Motor neuron (in vitro differentiated cells): Measurements from ENCODE around the gene REEP5. TPM values are rescaled to one million over a fixed set of nuclear protein-coding genes. Genes with fewer than 3 reads are reported as not detected.

ENCODE experiments used
- ATAC-seq, 8 experiments: fragments of 200-7000 bp; cut with Tn5 transposase; replicated peaks in 6 of 8; 2 replicates each; pipeline ENCODE4 v1.8.0; 2021; ENCODE audit warnings: mild to moderate bottlenecking in 8 of 8, moderate library complexity in 8 of 8
- H3K27ac ChIP-seq, 2 donors: fragments of 250-450 bp; sonication (Bioruptor Pico); 2 replicates each; pipeline ENCODE4 v1.9.0; 2021; ENCODE audit warnings: antibody characterized with exemption in 2 of 2, mild to moderate bottlenecking in 2 of 2, moderate library complexity in 1 of 2
- H3K4me1 ChIP-seq, 2 donors: fragments of 250-450 bp; sonication (Bioruptor Pico); replicated peaks in 1 of 2; 2 replicates each; pipeline ENCODE4 v1.6.1; 2021; ENCODE audit warnings: antibody characterized with exemption in 2 of 2, mild to moderate bottlenecking in 2 of 2, moderate library complexity in 1 of 2
- H3K4me3 ChIP-seq, 5 donors: fragments of 250-450 bp; sonication (Bioruptor Pico); 2 replicates each; pipeline ENCODE4 v1.9.0; 2021; ENCODE audit warnings: antibody characterized with exemption in 5 of 5, mild to moderate bottlenecking in 5 of 5, moderate library complexity in 4 of 5
- WGBS, 10 experiments: fragments of 450-650 bp; shearing (Covaris generic); methylation state at CpG; one replicate each; pipeline ENCODE4 v1.0.0; 2022; 5-methylcytosine and 5-hydroxymethylcytosine counted together
- in situ Hi-C, 9 experiments: fragments of 400-800 bp; cut with MboI; loops; one replicate each; pipeline ENCODE4 v1.15.0; 2021; ENCODE audit warnings: low sequenced_read_pairs in 9 of 9, low pct_unique_long_range_greater_than_20kb in 2 of 9; ENCODE audit not compliant: unreplicated experiment in 9 of 9
- total RNA-seq, 8 experiments: library from RNA; unstranded; fragments of 300-600 nt; gene quantifications; 2 replicates each; pipeline versions ENCODE4 v1.2.3 to v1.2.4, GENCODE V29; 2022

Gene REEP5
- total RNA-seq, 8 experiments from 2014 or later: 36.6 to 121 (median 46.7) TPM

DNA sequence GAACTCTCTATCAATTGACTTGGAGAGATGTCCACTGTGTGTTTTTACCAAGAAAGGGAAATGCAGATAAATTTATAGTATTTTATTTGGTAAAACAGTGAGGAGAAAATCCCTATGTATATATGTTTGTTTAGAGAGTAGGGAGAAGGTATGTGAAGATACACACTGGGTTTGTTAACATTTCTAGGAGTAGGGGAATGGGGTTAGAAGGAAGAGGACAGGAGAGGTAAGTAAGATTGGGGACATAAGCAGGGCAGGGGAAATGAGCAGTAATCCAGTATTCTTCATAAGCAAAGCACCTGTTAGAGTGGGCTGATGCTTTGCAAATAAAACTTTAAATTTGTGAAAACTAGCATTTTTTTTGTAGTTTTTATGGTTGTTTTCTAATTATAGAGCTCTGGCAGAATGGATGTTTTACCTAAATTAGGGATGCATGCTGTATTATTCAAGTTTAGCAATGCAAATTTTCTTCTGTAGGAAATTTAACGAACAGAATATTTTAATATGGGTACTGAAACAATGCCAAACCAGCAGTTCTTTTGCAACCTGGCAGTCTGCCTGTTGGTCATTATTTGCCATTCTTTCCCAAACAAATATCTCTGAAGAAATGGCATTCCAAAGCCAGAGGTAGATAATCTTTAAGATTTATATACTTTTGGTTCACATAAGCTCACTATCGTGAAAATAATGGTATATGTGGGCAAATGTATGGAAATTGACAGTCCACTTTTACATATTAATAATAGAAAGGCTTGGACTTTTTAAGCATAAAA, 35.2 kb upstream of the REEP5 start:
- ATAC-seq: peak in 3 of 8 experiments; percentile 21 to 62 (median 26)
- Histone ChIP-seq H3K27ac (no peak overlapping the region), H3K4me1 (peaks cover 14 to 27% of the 10 kb centered on the region in 2 donors), H3K4me3 (no peak overlapping the region)
- WGBS, 10 experiments: 0 to 90% (median 51%) methylated on average over 1 to 2 of the region's 2 CpGs; no CpG with 5 or more reads in 1 of the 10 experiments
- in situ Hi-C loops: no loop called here

DNA sequence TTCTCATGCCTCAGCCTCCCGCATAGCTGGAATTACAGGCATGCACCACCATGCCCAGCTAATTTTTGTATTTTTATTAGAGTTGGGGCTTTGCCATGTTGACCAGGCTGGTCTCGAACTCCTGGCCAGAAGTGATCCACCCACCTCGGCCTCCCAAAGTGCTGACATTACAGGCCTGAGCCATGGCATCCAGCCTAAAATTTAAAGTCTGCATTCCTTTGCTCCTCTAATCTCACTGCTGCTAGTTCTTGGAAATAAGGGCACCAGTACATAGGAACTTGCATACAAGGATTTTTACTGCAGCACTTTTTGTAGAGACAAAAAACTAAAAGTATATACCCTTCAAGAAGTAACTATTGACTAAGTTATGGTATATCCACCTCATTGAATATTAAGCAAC, 34.6 kb upstream of the REEP5 start:
- 8 to 100% (median 94%) methylated on average over 1 to 3 of the region's 3 CpGs; no CpG with 5 or more reads in 3 of the 10 experiments for WGBS, 10 experiments
- ATAC-seq: peak in 1 of 8 experiments; percentile 5
- no peak overlapping the region for H3K27ac ChIP-seq
- in situ Hi-C loops: no loop called here
- H3K4me3 ChIP-seq: no peak overlapping the region
- H3K4me1 ChIP-seq: peaks cover 14 to 27% of the 10 kb centered on the region in 2 donors

DNA sequence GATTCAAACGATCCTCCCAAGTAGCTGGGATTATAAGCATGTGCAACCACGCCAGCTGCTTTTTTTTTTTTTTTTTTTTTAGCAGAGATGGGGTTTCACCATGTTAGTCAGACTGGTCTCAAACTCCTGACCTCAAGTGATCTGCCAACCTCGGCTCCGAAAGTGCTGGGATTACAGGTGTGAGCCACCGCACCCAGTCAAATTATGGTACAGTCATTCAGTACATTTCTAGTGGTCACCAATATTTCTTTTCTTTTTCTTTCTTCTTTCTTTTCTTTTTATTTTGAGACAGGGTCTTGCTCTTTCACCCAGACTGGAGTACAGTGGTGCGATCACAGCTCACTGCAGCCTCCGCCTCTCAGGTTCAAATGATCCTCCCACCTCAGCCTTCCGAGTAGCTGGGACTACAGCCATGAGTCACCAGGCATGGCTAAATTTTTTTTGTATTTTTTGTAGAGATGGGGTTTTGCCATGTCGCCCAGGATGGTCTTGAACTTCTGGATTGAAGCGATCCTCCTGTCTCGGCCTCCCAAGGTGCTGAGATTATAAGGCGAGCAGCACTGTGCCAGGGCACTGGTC, 29.2 kb upstream of the REEP5 start:
- ATAC-seq: no peak
- in situ Hi-C loops: no loop called here
- Histone ChIP-seq H3K4me3 (no peak overlapping the region), H3K27ac (no peak overlapping the region), H3K4me1 (no peaks in the 10 kb centered on the region)
- 76 to 100% (median 91%) methylated on average over 1 to 11 of the region's 12 CpGs for WGBS, 10 experiments

DNA sequence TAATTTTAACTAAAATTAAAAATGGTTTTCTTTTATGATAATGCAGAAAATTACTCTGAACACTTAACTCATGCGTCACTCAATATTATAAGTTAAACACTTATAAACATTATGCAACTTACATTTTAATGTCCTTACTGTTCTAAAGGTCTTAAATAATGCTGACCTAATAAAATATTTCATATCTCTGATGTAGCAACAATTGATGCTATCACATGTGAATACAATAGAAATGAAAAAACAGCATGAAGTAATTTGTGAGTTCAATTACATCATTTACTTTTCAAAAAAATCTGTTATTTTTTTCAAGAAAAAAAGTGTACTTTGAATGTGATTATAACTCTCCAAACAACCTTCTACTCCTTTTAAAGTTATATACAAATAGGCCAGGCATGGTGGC, 26.4 kb upstream of the REEP5 start:
- 86 to 100% (median 100%) methylated on average over 1 of the region's 1 CpG for WGBS, 10 experiments
- in situ Hi-C loops: no loop called here
- no peak for ATAC-seq
- Histone ChIP-seq H3K27ac (no peak overlapping the region), H3K4me1 (no peaks in the 10 kb centered on the region), H3K4me3 (no peak overlapping the region)

DNA sequence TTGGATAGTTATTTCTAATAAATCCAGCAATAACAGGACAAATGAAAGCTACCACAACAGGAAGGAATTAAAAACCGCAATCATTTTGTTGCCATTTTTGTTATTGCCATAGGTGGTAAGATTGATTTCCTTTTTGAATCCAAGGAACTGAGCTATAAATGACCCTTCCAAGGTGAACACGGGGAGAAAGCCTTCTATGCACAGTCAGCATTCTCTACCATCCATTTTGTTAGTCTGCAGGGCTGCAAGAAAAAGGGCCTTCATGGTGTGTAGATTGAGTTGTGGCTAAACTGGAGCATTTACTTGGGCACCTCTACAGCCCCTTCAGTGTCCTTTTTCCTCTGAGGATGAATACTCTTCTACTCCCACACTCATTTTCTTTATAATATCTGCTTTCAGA, 18.6 kb upstream of the REEP5 start:
- WGBS, 10 experiments: 50 to 83% (median 71%) methylated on average over 2 of the region's 2 CpGs; no CpG with 5 or more reads in 5 of the 10 experiments
- H3K27ac ChIP-seq: no peak overlapping the region
- ATAC-seq: no peak
- H3K4me3 ChIP-seq: no peak overlapping the region
- H3K4me1 ChIP-seq: no peaks in the 10 kb centered on the region
- in situ Hi-C loops: no loop called here

DNA sequence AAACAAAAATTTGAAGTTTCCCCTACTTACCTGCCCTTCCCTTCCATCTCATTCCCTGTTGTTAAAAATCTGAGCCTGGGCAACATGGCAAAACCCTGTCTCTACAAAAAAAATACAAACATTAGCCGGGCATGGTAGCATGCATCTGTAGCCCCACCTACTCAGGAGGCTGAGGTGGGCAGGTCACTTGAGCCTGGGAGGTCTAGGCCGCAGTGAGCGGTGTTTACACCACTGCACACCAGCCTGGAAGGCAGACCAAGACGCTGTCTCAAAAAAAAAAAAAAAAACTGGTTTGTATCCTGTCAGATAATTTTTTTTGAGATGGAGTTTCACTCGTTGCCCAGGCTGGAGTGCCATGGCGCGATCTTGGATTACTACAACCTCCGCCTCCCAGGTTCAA, 16.3 kb upstream of the REEP5 start:
- WGBS, 10 experiments: 56 to 100% (median 75%) methylated on average over 1 to 4 of the region's 8 CpGs; no CpG with 5 or more reads in 4 of the 10 experiments
- no peak for ATAC-seq
- Histone ChIP-seq H3K4me1 (no peaks in the 10 kb centered on the region), H3K4me3 (no peak overlapping the region), H3K27ac (no peak overlapping the region)
- in situ Hi-C loops: no loop called here

DNA sequence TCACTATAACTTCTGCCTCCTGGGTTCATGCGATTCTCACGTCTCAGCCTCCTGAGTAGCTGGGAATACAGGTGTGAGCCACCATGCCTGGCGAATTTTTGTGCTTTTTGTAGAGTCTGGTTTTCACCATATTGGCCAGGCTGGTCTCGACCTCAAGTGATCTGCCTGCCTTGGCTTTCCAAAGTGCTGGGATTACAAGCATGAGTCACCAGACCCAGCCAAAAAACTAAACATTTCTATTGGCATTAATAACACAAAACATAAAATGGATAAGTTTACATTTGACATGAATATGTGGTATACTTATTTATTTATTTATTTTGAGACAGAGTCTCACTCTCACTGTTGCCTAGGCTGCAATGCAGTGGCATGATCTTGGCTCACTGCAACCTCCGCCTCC, 13.6 kb upstream of the REEP5 start:
- in situ Hi-C loops: no loop called here
- 90 to 100% (median 96%) methylated on average over 1 to 5 of the region's 5 CpGs; no CpG with 5 or more reads in 2 of the 10 experiments for WGBS, 10 experiments
- H3K4me3 ChIP-seq: no peak overlapping the region
- H3K27ac ChIP-seq: no peak overlapping the region
- peaks cover 0 to 6% of the 10 kb centered on the region in 2 donors for H3K4me1 ChIP-seq
- ATAC-seq: no peak

DNA sequence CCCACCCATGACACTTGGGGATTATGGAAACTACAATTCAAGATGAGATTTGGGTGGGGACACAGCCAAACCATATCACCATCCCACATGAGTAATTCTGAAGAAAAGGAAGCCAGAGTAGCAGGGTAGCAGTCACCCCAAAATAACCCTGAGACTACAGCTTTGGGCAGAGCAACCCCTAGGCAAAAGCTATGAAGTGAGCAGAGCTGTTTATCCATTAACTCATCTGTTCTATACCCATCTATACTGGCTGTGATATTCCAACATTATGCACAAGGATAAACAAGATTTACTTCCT, 12.3 kb upstream of the REEP5 start:
- in situ Hi-C loops: no loop called here
- ATAC-seq: peak in 2 of 8 experiments; percentile 15 to 80
- H3K4me1 ChIP-seq: peaks cover 0 to 6% of the 10 kb centered on the region in 2 donors
- no peak overlapping the region for H3K27ac ChIP-seq
- no peak overlapping the region for H3K4me3 ChIP-seq

DNA sequence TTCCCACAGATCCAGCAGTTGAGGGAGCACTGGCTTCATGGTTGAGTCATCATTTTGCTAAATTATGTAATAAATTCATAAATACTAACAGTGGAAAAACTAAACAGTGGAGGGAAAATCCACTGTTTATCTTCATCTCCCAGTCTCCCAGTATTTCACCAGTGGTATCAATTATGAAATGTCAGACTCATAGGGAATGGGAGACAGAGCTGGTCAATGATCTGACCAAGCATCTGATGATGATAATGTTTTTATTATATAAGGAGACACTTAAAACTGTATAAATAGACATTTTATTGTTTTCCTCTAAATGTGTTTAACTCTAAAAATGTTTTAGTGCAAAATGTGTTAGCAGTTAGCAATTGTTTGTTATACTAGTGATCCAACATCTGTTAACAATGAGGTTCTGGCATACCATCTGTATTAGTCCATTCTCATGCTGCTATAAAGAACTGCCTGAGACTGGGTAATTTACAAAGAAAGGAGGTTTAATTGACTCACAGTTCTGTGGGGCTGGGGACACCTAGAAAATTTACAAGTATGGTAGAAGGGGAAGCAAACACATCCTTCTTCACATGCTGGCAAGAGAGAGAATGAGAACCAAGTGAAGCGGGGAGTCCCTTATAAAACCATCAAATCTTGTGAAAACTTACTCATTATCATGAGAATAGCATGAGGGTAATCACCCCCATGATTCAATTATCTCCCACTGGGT, 11.8 kb upstream of the REEP5 start:
- in situ Hi-C loops: no loop called here
- ATAC-seq: peak in 2 of 8 experiments; percentile 43 to 88
- H3K27ac ChIP-seq: no peak overlapping the region
- H3K4me3 ChIP-seq: no peak overlapping the region
- H3K4me1 ChIP-seq: peaks cover 0 to 6% of the 10 kb centered on the region in 2 donors
- WGBS, 10 experiments: 17 to 80% (median 75%) methylated on average over 1 of the region's 1 CpG; no CpG with 5 or more reads in 7 of the 10 experiments

DNA sequence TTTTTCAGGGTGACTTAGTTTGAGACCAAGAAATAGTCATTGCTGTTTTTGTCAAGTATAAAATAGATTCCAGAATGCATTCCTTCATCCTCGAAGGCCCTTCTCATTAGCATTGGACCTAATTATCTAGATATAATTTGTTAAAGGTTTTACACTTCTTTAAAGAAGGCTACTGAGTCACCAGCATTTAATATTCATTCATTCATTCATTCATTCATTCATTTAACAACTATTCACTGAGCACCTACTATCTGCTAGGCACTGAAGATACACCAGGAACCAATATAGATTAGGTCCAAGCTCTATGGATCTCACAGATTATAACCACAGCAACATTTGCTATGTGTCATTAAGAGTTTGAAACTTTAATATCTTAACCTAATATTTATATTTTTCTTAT, 11.1 kb upstream of the REEP5 start:
- Histone ChIP-seq H3K4me1 (peaks cover 0 to 6% of the 10 kb centered on the region in 2 donors), H3K27ac (no peak overlapping the region), H3K4me3 (no peak overlapping the region)
- in situ Hi-C loops: no loop called here
- WGBS, 10 experiments: 0 to 100% (median 46%) methylated on average over 1 of the region's 1 CpG; no CpG with 5 or more reads in 2 of the 10 experiments
- no peak for ATAC-seq

DNA sequence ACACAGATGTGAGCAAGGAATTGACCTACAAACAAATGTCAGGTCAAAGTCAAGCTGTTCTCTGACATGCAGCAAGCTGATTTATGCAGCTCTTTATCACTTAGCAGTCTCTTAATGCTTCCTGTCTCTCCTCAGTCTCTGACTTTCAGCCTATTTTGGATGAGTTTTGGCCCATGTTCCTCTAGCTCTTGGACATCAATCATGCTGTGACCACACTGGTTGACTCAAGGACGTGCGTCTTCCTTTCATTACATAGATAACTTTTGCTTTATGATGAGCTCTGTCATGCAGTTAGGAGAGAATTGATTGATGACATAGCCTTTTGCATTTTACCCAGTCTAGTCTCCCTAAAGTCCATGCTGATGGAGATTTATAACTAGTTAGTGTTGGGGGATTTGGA, 9.4 kb upstream of the REEP5 start:
- in situ Hi-C loops: no loop called here
- WGBS, 10 experiments: 24 to 86% (median 33%) methylated on average over 2 of the region's 2 CpGs; no CpG with 5 or more reads in 3 of the 10 experiments
- Histone ChIP-seq H3K4me3 (no peak overlapping the region), H3K4me1 (peaks cover 0 to 6% of the 10 kb centered on the region in 2 donors), H3K27ac (no peak overlapping the region)
- ATAC-seq: no peak

DNA sequence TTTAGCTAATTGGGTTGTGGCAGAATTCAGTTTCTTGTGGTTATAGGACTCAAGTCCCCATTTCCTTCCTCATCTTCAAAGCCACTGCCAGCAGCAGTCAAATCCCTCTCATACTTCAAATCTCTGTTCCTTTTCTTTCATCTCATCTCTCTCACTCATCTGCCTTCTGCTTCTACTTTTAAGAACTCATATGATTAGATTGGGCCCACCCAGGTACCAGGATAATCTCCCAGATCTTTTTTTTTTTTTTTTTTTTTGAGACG, 8.0 kb upstream of the REEP5 start:
- 80 to 100% (median 83%) methylated on average over 1 of the region's 1 CpG; no CpG with 5 or more reads in 7 of the 10 experiments for WGBS, 10 experiments
- no peak overlapping the region for H3K4me3 ChIP-seq
- in situ Hi-C loops: no loop called here
- H3K27ac ChIP-seq: no peak overlapping the region
- ATAC-seq: no peak
- peaks cover 0 to 6% of the 10 kb centered on the region in 2 donors for H3K4me1 ChIP-seq

DNA sequence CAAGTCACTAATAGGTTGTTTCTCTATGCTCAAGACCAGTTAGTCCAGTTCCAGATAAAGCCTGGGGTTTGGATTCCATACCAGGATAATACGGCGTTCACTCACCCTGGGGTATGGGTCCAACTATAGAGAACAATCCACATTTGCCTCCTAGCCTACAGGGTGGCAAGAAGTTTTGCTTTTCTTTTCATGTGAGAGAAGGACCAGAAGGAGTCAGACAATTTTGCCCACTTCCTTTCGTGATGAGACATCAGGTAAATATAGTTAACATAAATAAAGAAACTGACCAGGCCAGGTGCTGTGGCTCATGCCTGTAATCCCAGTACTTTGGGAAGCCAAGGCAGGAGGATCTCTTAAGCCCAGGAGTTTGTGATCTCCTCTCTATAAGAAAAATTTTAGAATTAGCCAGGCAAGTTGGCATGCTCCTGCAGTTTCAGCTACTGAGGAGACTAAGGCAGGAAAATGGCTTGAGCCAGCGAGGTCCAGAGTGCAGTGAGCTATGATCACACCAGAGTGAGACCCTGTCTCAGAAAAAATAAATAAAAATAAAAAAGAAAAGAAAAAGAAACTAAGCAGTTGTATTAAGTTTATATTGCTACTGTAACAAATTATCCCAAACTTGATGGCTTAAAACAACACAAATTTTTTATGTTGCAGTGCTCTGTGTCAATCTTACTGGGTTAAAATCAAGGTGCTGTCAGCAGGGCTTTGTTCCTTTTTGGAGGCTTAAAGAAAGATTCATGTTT, 7.5 kb upstream of the REEP5 start:
- H3K27ac ChIP-seq: no peak overlapping the region
- ATAC-seq: no peak
- H3K4me1 ChIP-seq: peaks cover 0 to 6% of the 10 kb centered on the region in 2 donors
- H3K4me3 ChIP-seq: no peak overlapping the region
- in situ Hi-C loops: no loop called here
- WGBS, 10 experiments: 91 to 100% (median 100%) methylated on average over 1 to 4 of the region's 4 CpGs; no CpG with 5 or more reads in 3 of the 10 experiments
